Mucosa of rectum (tissue), 2 donors: ENCODE measurements around the gene AMOTL1.
"Not testable (repeated sequence)": the region's sequence is repeated elsewhere in the genome, so short reads cannot be mapped to it uniquely, and the experiment has no call there.

Experiments used
- H3K27ac ChIP-seq, 2 donors: one replicate each; pipeline ENCODE4 v1.7.0; 2013; ENCODE audit warnings: inconsistent platforms in 2 of 2, low read depth in 2 of 2, low read length in 2 of 2
- H3K27me3 ChIP-seq, 2 donors: one replicate each; pipeline ENCODE4 v1.7.0; 2013; ENCODE audit warnings: low read length in 2 of 2; ENCODE audit not compliant: control insufficient read depth in 2 of 2, insufficient read depth in 2 of 2
- H3K36me3 ChIP-seq, 2 donors: one replicate each; pipeline ENCODE4 v1.7.0; 2013; ENCODE audit warnings: low read length in 2 of 2; ENCODE audit not compliant: control insufficient read depth in 2 of 2, insufficient read depth in 2 of 2
- H3K4me1 ChIP-seq, 2 donors: one replicate each; pipeline ENCODE4 v1.7.0; 2013; ENCODE audit warnings: low read length in 2 of 2, mild to moderate bottlenecking in 1 of 2; ENCODE audit not compliant: control insufficient read depth in 2 of 2, insufficient read depth in 2 of 2
- H3K4me3 ChIP-seq, 2 donors: one replicate each; pipeline ENCODE4 v1.7.0; 2013; ENCODE audit warnings: low read length in 2 of 2
- H3K9ac ChIP-seq, 2 donors: one replicate each; pipeline ENCODE4 v1.7.0; 2013; ENCODE audit warnings: low read length in 2 of 2, low read depth in 1 of 2, mild to moderate bottlenecking in 1 of 2
- H3K9me3 ChIP-seq, 2 donors: one replicate each; pipeline ENCODE4 v1.7.0; 2013; ENCODE audit warnings: low read length in 2 of 2; ENCODE audit not compliant: control insufficient read depth in 2 of 2
- donor health status: healthy.
- donor health status: Normal muscosa, but diverticular disease.

AMOTL1 gene

DNA sequence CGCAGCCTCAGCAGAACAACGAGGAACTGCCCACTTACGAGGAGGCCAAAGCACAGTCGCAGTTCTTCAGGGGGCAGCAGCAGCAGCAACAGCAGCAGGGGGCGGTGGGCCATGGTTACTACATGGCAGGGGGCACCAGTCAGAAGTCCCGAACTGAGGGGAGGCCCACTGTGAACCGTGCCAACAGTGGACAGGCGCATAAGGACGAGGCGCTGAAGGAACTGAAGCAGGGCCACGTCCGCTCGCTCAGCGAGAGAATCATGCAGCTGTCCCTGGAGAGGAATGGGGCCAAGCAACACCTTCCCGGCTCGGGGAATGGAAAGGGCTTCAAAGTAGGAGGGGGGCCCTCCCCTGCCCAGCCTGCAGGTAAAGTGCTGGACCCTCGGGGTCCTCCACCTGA lies 31.6 kb downstream of the AMOTL1 start:
- peaks cover 0 to 4% of the 10 kb centered on the region in 2 donors for H3K4me1 ChIP-seq
- H3K4me3 ChIP-seq = no peak overlapping the region
- H3K27ac ChIP-seq = no peak overlapping the region

DNA sequence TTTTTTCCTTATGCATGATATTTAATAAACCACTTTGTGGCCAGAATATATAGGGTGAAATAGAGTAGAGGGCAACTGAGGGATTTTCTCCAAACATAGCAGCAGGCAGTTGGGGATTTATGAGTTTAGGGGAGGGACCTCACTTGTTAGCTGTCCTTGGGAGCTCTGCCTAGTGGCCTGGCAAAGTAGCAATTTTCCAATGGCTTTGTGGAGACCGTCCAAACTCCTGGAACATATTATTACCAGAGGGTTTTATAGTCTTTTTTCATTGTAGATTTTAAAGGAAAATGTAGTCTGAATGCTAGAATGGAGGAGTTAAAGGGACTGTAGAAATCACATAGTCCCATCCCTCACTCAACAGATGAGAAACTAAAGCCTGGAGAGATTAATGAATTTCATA lies 32.3 kb downstream of the AMOTL1 start:
- H3K27me3 ChIP-seq = no peaks in the 10 kb centered on the region
- H3K27ac ChIP-seq = no peak overlapping the region
- peaks cover 0 to 4% of the 10 kb centered on the region in 2 donors for H3K4me1 ChIP-seq
- H3K36me3 ChIP-seq = no peaks in the 10 kb centered on the region
- no peak overlapping the region for H3K4me3 ChIP-seq
- H3K9me3 ChIP-seq = no peaks in the 10 kb centered on the region
- no peak overlapping the region for H3K9ac ChIP-seq

More for the DNA sequence above, 31.6 kb downstream of the AMOTL1 start:
- Histone ChIP-seq H3K9me3 (no peaks in the 10 kb centered on the region), H3K9ac (no peak overlapping the region), H3K36me3 (no peaks in the 10 kb centered on the region), H3K27me3 (no peaks in the 10 kb centered on the region)

DNA sequence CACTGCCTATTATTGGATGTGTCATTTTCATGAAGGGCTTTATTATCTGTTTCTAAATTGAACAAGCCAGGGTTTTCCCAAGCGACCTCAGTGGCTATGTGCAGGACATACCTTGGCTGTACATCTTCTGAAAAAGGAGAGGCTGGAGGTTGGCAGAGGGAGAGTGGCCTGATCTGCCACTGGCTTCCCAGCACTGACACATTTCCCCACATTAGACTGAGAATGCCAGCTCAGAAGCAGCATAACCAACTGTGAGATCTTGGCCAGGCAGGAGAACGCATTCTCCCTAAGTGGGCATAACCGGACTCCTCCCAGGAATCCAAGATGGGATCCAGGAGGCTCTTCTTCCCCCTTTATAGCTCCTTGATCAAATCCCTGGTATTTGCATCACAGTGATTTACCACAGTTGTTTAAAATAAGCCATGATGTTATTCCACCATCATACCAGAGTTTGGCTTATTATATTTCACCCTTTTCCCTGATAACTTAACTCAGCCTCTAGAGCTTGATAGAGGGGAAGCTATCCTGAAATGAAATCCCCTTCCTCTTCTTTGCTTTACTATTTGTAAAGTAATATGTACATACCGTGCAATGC lies 33.8 kb downstream of the AMOTL1 start:
- no peak overlapping the region for H3K27ac ChIP-seq

DNA sequence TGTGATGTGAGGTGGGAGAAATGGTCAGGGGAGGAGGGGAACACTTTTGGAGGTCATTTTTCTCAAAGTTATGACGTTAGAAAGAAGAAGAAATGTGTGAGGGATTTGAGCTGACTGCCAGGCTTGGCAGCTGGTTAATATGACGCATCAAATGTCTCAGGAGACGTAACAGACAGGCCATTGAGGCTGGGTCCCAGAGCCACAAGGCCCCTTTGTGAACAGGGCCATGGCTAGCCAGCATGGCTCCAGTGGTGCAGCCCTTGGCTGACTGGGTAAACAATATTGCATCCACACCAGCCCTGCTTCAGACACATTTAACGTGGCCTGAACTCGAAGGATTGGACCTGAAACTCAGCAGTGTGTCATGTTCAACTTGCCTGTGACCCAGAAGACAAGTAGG lies 34.3 kb downstream of the AMOTL1 start:
- Histone ChIP-seq H3K4me1 (peaks cover 0 to 4% of the 10 kb centered on the region in 2 donors), H3K27ac (no peak overlapping the region), H3K36me3 (no peaks in the 10 kb centered on the region), H3K9me3 (no peaks in the 10 kb centered on the region), H3K4me3 (no peak overlapping the region), H3K27me3 (no peaks in the 10 kb centered on the region), H3K9ac (no peak overlapping the region)

More for the DNA sequence above, 33.8 kb downstream of the AMOTL1 start:
- Histone ChIP-seq H3K36me3 (no peaks in the 10 kb centered on the region), H3K9me3 (no peaks in the 10 kb centered on the region), H3K27me3 (no peaks in the 10 kb centered on the region), H3K9ac (no peak overlapping the region), H3K4me3 (no peak overlapping the region), H3K4me1 (peaks cover 0 to 4% of the 10 kb centered on the region in 2 donors)

GRCh38 chr11:94803491-94803890 lies 35.3 kb downstream of the AMOTL1 start:
- no peaks in the 10 kb centered on the region for H3K36me3 ChIP-seq
- H3K27ac ChIP-seq = no peak overlapping the region
- peaks cover 0 to 4% of the 10 kb centered on the region in 2 donors for H3K4me1 ChIP-seq

GRCh38 chr11:94804874-94805273 lies 36.7 kb downstream of the AMOTL1 start:
- Histone ChIP-seq H3K9ac (no peak overlapping the region), H3K36me3 (no peaks in the 10 kb centered on the region), H3K27ac (no peak overlapping the region), H3K27me3 (no peaks in the 10 kb centered on the region), H3K4me1 (peaks cover 0 to 4% of the 10 kb centered on the region in 2 donors), H3K9me3 (no peaks in the 10 kb centered on the region), H3K4me3 (no peak overlapping the region)

More at GRCh38 chr11:94803491-94803890, 35.3 kb downstream of the AMOTL1 start:
- H3K9ac ChIP-seq = no peak overlapping the region
- no peak overlapping the region for H3K4me3 ChIP-seq
- H3K27me3 ChIP-seq = no peaks in the 10 kb centered on the region
- no peaks in the 10 kb centered on the region for H3K9me3 ChIP-seq

- Histone ChIP-seq H3K9ac (no peak overlapping the region), H3K36me3 (no peaks in the 10 kb centered on the region), H3K4me1 (peaks cover 0 to 1% of the 10 kb centered on the region in 2 donors), H3K4me3 (no peak overlapping the region), H3K27me3 (no peaks in the 10 kb centered on the region), H3K9me3 (no peaks in the 10 kb centered on the region), H3K27ac (no peak overlapping the region)
These were observed 37.9 kb downstream of the AMOTL1 start for GRCh38 chr11:94806014-94806413.

DNA sequence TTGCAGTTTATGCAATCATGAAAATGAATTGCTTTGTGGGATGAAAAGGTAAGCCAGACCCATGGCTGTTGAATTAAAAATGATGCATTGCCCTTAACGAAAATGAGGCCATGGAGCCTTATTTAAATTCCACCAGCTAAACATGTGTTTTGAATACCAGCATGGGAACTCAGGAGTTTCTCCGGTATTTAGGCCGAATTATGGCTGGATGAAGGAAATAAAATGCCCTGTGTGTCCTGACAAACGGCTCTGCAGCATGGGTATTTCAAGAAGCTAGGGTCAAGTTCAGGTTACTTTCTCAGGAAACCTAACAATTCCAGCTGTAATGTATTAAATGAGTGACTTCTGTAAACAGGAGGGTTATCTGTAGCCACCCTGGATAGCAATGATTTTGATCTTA lies 38.3 kb downstream of the AMOTL1 start:
- Histone ChIP-seq H3K27ac (no peak overlapping the region), H3K4me1 (no peaks in the 10 kb centered on the region)

GRCh38 chr11:94809251-94809650 lies 41.1 kb downstream of the AMOTL1 start:
- no peak overlapping the region for H3K27ac ChIP-seq

More for the DNA sequence above, 38.3 kb downstream of the AMOTL1 start:
- Histone ChIP-seq H3K4me3 (no peak overlapping the region), H3K9me3 (no peaks in the 10 kb centered on the region), H3K27me3 (no peaks in the 10 kb centered on the region), H3K9ac (no peak overlapping the region), H3K36me3 (no peaks in the 10 kb centered on the region)

GRCh38 chr11:94812724-94813720 lies 44.9 kb downstream of the AMOTL1 start:
- H3K4me3 ChIP-seq, H3K4me1 ChIP-seq, H3K9ac ChIP-seq, H3K36me3 ChIP-seq, H3K27me3 ChIP-seq, H3K9me3 ChIP-seq, H3K27ac ChIP-seq: not testable (repeated sequence)

More at GRCh38 chr11:94809251-94809650, 41.1 kb downstream of the AMOTL1 start:
- no peaks in the 10 kb centered on the region for H3K9me3 ChIP-seq
- H3K4me3 ChIP-seq = no peak overlapping the region
- no peaks in the 10 kb centered on the region for H3K4me1 ChIP-seq
- no peaks in the 10 kb centered on the region for H3K27me3 ChIP-seq
- no peak overlapping the region for H3K9ac ChIP-seq
- H3K36me3 ChIP-seq = no peaks in the 10 kb centered on the region
